GM12878 (cell line): ENCODE measurements around the gene NRP1. TPM values are rescaled to one million over a fixed set of nuclear protein-coding genes. Genes with fewer than 3 reads are reported as not detected.

Experiments used
- BCLAF1 ChIP-seq: fragments of 450-650 bp; IDR thresholded peaks from 2 replicates; pipeline ENCODE4 v1.6.1; 2017; ENCODE audit warnings: antibody characterized with exemption, mild to moderate bottlenecking, moderate library complexity
- E4F1 ChIP-seq: fragments of 450-650 bp; IDR thresholded peaks from 2 replicates; pipeline ENCODE4 v1.6.1; 2018; ENCODE audit warnings: borderline replicate concordance, mild to moderate bottlenecking; ENCODE audit not compliant: partially characterized antibody
- ESRRA ChIP-seq: IDR thresholded peaks from 2 replicates; pipeline ENCODE4 v1.6.1; 2012; ENCODE audit warnings: mild to moderate bottlenecking, low read length, improper control_type of control experiment
- SP1 ChIP-seq: IDR thresholded peaks from one replicate; pipeline ENCODE4 v1.6.1; 2011; ENCODE audit warnings: low read depth, low read length
- TCF7 ChIP-seq: IDR thresholded peaks from 2 replicates; pipeline ENCODE4 v1.6.1; 2014; ENCODE audit warnings: antibody characterized with exemption, borderline replicate concordance
- polyA plus RNA-seq, 11 experiments: library from polyadenylated mRNA; depleted of rRNA in 4 of 11; unstranded in 6 of 11; stranded (reverse) in 5 of 11; fragments of >200 nt; fragmentation: Nextera tagmentation in 4 of 11; fragmentation: Illumina TruSeq in 1 of 11; extraction: Ambion mirVana in 4 of 11; extraction: Trizol in 1 of 11; gene quantifications; 1 replicate in 1 of 11; 2 replicates in 10 of 11; pipeline versions ENCODE4 v1.2.1 to v1.2.3, GENCODE V29; 2011 to 2016; ENCODE audit warnings: inconsistent platforms in 2 of 11, missing spikeins in 2 of 11, low read depth in 1 of 11
- total RNA-seq, 4 experiments: library from RNA; depleted of rRNA in 3 of 4; stranded (reverse); fragments of >200 nt in 3 of 4; fragmentation: Illumina TruSeq in 1 of 4; extraction: Trizol in 1 of 4; gene quantifications; 2 replicates each; pipeline versions ENCODE4 v1.2.1 to v1.2.3, GENCODE V29; 2013 to 2021
- TF ChIP-seq, protein P1 (sequence below): IDR thresholded peaks from 2 replicates; pipeline ENCODE4 v1.6.1; 2011; ENCODE audit warnings: mild to moderate bottlenecking, low read depth, low read length, moderate library complexity; ENCODE audit not compliant: insufficient replicate concordance
- TF ChIP-seq, protein P2 (sequence below): fragments of 450-650 bp; IDR thresholded peaks from 2 replicates; pipeline ENCODE4 v1.6.1; 2017; ENCODE audit warnings: borderline replicate concordance

NRP1 gene
- total and polyA plus RNA-seq, 10 of the 15 experiments (the other 5 are each of a cell fraction or from before 2014, with no cell fraction given) = 0.11 to 12.1 (median 0.52) TPM

DNA sequence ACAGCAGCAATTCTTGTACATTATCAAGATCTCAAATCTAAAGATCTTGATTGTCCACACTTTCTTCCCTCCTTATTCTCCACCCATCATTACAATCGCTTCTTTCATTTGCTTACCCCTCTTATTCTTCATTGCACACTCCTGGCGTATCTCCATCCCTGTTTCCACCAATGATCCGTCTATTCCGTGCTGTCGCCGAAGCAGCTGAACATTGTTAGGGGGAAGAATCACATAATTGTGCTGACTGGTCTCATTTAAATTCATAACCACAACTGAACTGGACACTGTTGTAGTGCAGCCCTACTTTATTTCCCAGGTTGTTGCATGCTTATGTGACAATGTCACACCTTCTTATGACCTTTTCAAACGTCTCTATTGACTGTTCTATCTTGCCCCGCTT, 18.9 kb upstream of the NRP1 start (continued):
- TF ChIP-seq, protein P1, sequence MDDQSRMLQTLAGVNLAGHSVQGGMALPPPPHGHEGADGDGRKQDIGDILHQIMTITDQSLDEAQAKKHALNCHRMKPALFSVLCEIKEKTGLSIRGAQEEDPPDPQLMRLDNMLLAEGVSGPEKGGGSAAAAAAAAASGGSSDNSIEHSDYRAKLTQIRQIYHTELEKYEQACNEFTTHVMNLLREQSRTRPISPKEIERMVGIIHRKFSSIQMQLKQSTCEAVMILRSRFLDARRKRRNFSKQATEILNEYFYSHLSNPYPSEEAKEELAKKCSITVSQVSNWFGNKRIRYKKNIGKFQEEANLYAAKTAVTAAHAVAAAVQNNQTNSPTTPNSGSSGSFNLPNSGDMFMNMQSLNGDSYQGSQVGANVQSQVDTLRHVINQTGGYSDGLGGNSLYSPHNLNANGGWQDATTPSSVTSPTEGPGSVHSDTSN = no peak
- TF ChIP-seq E4F1 (no peak), ESRRA (no peak), TCF7 (no peak), BCLAF1 (no peak), SP1 (no peak)
- TF ChIP-seq, protein P2, sequence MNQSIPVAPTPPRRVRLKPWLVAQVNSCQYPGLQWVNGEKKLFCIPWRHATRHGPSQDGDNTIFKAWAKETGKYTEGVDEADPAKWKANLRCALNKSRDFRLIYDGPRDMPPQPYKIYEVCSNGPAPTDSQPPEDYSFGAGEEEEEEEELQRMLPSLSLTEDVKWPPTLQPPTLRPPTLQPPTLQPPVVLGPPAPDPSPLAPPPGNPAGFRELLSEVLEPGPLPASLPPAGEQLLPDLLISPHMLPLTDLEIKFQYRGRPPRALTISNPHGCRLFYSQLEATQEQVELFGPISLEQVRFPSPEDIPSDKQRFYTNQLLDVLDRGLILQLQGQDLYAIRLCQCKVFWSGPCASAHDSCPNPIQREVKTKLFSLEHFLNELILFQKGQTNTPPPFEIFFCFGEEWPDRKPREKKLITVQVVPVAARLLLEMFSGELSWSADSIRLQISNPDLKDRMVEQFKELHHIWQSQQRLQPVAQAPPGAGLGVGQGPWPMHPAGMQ = no peak
- TF ChIP-seq, all 136 proteins: peak for 0
